SK-N-SH treated with all-trans-retinoic acid at 6 μM for 48 hours (cell line): ENCODE data around the gene NCBP3.

Source experiments
- ATAC-seq: fragments of 200-7000 bp; cut with Tn5 transposase; 3 replicates; pipeline ENCODE4 v1.9.1; 2020; ENCODE audit warnings: mild to moderate bottlenecking, moderate library complexity
- ARNTL ChIP-seq: fragments of 450-650 bp; formaldehyde crosslinking; IDR thresholded peaks from 2 replicates; pipeline ENCODE4 v1.5.0; 2020; ENCODE audit warnings: low read depth, mild to moderate bottlenecking, moderate library complexity, borderline replicate concordance
- BACH2 ChIP-seq: fragments of 250-450 bp; sonication (Bioruptor Pico); IDR thresholded peaks from 2 replicates; pipeline ENCODE4 v1.9.0; 2021; ENCODE audit warnings: mild to moderate bottlenecking, borderline replicate concordance
- ESRRG ChIP-seq: fragments of 250-450 bp; sonication (Bioruptor Pico); IDR thresholded peaks from 2 replicates; pipeline ENCODE4 v1.6.1; 2021; ENCODE audit warnings: mild to moderate bottlenecking
- GLIS3 ChIP-seq: fragments of 250-450 bp; sonication (Bioruptor Pico); IDR thresholded peaks from 2 replicates; pipeline ENCODE4 v1.5.0; 2020; ENCODE audit warnings: mild to moderate bottlenecking, moderate library complexity
- ISL1 ChIP-seq: fragments of 250-450 bp; sonication (Bioruptor Pico); IDR thresholded peaks from 2 replicates; pipeline ENCODE4 v2.1.2; 2022; ENCODE audit warnings: mild to moderate bottlenecking, moderate library complexity
- OSR1 ChIP-seq: fragments of 250-450 bp; sonication (Bioruptor Pico); IDR thresholded peaks from 2 replicates; pipeline ENCODE4 v1.8.0; 2022; ENCODE audit warnings: moderate library complexity, mild to moderate bottlenecking, inconsistent platforms
- RARB ChIP-seq: fragments of 250-450 bp; sonication (Bioruptor Pico); IDR thresholded peaks from 2 replicates; pipeline ENCODE4 v1.8.0; 2021; ENCODE audit warnings: mild to moderate bottlenecking, moderate library complexity
- SNAI2 ChIP-seq: fragments of 250-450 bp; sonication (Bioruptor Pico); IDR thresholded peaks from 2 replicates; pipeline ENCODE4 v1.5.0; 2020; ENCODE audit warnings: mild to moderate bottlenecking, moderate library complexity
- TCF4 ChIP-seq: fragments of 250-450 bp; sonication (Bioruptor Pico); IDR thresholded peaks from 2 replicates; pipeline ENCODE4 v1.8.0; 2021; ENCODE audit warnings: mild to moderate bottlenecking, moderate library complexity, borderline replicate concordance
- TOX ChIP-seq: fragments of 250-450 bp; sonication (Bioruptor Pico); IDR thresholded peaks from 2 replicates; pipeline ENCODE4 v1.8.0; 2021; ENCODE audit warnings: mild to moderate bottlenecking, moderate library complexity, borderline replicate concordance
- ZC3H10 ChIP-seq: fragments of 250-450 bp; sonication (Bioruptor Pico); IDR thresholded peaks from 2 replicates; pipeline ENCODE4 v1.5.1; 2021; ENCODE audit warnings: mild to moderate bottlenecking, moderate library complexity
- ZFP3 ChIP-seq: fragments of 250-450 bp; sonication (Bioruptor Pico); IDR thresholded peaks from 2 replicates; pipeline ENCODE4 v1.5.0; 2020; ENCODE audit warnings: mild to moderate bottlenecking, moderate library complexity
- ZFP30 ChIP-seq: fragments of 450-650 bp; formaldehyde crosslinking; IDR thresholded peaks from 2 replicates; pipeline ENCODE4 v1.5.0; 2022; ENCODE audit warnings: mild to moderate bottlenecking, moderate library complexity
- ZNF565 ChIP-seq: fragments of 450-650 bp; formaldehyde crosslinking; conservative IDR thresholded peaks from 2 replicates; pipeline ENCODE4 v1.5.0; 2020; ENCODE audit warnings: low read depth, mild to moderate bottlenecking, moderate library complexity
- ZNF70 ChIP-seq: fragments of 450-650 bp; formaldehyde crosslinking; IDR thresholded peaks from 2 replicates; pipeline ENCODE4 v1.5.0; 2020; ENCODE audit warnings: mild to moderate bottlenecking, moderate library complexity
- ZNF8 ChIP-seq: fragments of 450-650 bp; formaldehyde crosslinking; IDR thresholded peaks from 2 replicates; pipeline ENCODE4 v1.5.0; 2020; ENCODE audit warnings: mild to moderate bottlenecking, moderate library complexity
- TF ChIP-seq, protein P1 (sequence below): fragments of 250-450 bp; sonication (Bioruptor Pico); IDR thresholded peaks from 2 replicates; pipeline ENCODE4 v1.5.0; 2020; ENCODE audit warnings: mild to moderate bottlenecking, moderate library complexity
- TF ChIP-seq, protein P2 (sequence below): fragments of 250-450 bp; sonication (Bioruptor Pico); IDR thresholded peaks from 2 replicates; pipeline ENCODE4 v1.8.0; 2021; ENCODE audit warnings: low read depth, mild to moderate bottlenecking, moderate library complexity, borderline replicate concordance
- TF ChIP-seq, protein P3 (sequence below): fragments of 250-450 bp; sonication (Bioruptor Pico); IDR thresholded peaks from 2 replicates; pipeline ENCODE4 v1.8.0; 2020; ENCODE audit warnings: mild to moderate bottlenecking, moderate library complexity, borderline replicate concordance

The NCBP3 gene

DNA sequence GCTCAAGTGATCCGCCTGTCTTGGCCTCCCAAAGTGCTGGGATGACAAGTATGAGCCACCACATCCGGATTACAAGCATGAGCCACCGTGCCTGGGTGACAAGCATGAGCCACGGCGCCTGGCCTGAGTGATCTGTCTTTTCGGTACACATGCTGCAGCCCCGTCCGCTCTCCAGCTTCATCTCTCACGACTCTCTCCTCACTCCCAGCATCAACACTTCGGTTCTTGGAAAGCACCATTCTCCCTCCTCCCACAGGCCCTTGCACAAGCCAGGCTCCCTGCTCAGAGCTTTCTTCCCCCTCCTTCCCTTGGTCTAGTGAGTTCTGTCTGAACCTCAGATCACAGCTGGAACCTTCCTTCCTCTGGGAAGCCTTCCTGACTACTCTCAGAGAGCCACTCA is 6.5 kb upstream of the NCBP3 start:
- ATAC-seq, result no peak
- TF ChIP-seq ESRRG (CRISPR knock-in tag), result no peak
- no peak for TF ChIP-seq OSR1 (CRISPR knock-in tag)
- TF ChIP-seq, protein P1, sequence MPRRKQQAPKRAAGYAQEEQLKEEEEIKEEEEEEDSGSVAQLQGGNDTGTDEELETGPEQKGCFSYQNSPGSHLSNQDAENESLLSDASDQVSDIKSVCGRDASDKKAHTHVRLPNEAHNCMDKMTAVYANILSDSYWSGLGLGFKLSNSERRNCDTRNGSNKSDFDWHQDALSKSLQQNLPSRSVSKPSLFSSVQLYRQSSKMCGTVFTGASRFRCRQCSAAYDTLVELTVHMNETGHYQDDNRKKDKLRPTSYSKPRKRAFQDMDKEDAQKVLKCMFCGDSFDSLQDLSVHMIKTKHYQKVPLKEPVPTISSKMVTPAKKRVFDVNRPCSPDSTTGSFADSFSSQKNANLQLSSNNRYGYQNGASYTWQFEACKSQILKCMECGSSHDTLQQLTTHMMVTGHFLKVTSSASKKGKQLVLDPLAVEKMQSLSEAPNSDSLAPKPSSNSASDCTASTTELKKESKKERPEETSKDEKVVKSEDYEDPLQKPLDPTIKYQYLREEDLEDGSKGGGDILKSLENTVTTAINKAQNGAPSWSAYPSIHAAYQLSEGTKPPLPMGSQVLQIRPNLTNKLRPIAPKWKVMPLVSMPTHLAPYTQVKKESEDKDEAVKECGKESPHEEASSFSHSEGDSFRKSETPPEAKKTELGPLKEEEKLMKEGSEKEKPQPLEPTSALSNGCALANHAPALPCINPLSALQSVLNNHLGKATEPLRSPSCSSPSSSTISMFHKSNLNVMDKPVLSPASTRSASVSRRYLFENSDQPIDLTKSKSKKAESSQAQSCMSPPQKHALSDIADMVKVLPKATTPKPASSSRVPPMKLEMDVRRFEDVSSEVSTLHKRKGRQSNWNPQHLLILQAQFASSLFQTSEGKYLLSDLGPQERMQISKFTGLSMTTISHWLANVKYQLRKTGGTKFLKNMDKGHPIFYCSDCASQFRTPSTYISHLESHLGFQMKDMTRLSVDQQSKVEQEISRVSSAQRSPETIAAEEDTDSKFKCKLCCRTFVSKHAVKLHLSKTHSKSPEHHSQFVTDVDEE (CRISPR knock-in tag), result no peak
- TF ChIP-seq ZFP30 (CRISPR knock-in tag), result no peak
- TF ChIP-seq ZNF8 (CRISPR knock-in tag), result no peak
- no peak for TF ChIP-seq ISL1 (CRISPR knock-in tag)
- no peak for TF ChIP-seq GLIS3 (CRISPR knock-in tag)
- no peak for TF ChIP-seq RARB (CRISPR knock-in tag)
- TF ChIP-seq, protein P2, sequence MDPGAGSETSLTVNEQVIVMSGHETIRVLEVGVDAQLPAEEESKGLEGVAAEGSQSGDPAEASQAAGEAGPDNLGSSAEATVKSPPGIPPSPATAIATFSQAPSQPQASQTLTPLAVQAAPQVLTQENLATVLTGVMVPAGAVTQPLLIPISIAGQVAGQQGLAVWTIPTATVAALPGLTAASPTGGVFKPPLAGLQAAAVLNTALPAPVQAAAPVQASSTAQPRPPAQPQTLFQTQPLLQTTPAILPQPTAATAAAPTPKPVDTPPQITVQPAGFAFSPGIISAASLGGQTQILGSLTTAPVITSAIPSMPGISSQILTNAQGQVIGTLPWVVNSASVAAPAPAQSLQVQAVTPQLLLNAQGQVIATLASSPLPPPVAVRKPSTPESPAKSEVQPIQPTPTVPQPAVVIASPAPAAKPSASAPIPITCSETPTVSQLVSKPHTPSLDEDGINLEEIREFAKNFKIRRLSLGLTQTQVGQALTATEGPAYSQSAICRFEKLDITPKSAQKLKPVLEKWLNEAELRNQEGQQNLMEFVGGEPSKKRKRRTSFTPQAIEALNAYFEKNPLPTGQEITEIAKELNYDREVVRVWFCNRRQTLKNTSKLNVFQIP, result no peak

DNA sequence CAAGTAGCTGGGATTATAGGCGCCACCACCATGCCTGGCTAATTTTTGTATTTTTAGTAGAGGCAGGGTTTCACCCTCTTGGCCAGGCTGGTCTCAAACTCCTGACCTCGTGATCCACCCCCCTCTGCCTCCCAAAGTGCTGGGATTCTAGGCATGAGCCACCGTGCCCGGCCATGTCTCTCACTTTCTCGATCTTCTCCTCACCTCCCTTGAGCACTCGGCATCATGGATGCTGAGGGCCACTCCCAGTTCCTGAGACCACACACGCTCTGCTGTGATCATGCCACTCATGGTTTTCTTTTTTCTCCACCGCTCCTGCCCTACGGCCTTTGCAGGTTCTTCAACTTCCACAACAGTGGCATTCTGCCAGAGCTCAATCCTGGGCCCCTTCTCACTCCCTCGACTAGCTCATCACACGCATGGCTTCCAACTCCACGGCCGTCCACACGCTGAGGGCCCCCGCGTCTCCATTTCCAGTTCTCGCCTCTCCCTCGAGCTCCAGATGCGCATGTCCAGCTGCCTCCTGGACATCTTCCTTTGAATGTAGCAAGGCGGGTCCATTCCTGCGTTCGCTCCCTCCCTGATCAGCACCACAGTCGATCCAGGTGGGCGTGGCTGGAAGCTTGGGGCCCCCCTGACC is 5.5 kb upstream of the NCBP3 start:
- TF ChIP-seq, protein P3, sequence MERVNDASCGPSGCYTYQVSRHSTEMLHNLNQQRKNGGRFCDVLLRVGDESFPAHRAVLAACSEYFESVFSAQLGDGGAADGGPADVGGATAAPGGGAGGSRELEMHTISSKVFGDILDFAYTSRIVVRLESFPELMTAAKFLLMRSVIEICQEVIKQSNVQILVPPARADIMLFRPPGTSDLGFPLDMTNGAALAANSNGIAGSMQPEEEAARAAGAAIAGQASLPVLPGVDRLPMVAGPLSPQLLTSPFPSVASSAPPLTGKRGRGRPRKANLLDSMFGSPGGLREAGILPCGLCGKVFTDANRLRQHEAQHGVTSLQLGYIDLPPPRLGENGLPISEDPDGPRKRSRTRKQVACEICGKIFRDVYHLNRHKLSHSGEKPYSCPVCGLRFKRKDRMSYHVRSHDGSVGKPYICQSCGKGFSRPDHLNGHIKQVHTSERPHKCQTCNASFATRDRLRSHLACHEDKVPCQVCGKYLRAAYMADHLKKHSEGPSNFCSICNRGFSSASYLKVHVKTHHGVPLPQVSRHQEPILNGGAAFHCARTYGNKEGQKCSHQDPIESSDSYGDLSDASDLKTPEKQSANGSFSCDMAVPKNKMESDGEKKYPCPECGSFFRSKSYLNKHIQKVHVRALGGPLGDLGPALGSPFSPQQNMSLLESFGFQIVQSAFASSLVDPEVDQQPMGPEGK, result no peak
- TF ChIP-seq OSR1 (CRISPR knock-in tag), result no peak
- no peak for TF ChIP-seq ZC3H10
- TF ChIP-seq ZNF8 (CRISPR knock-in tag), result no peak
- no peak for TF ChIP-seq ZFP3
- TF ChIP-seq, protein P1 (CRISPR knock-in tag), result no peak
- no peak for TF ChIP-seq TCF4 (CRISPR knock-in tag)
- no peak for TF ChIP-seq ESRRG (CRISPR knock-in tag)
- no peak for TF ChIP-seq ZNF70 (CRISPR knock-in tag)
- no peak for TF ChIP-seq SNAI2 (CRISPR knock-in tag)
- TF ChIP-seq ARNTL (CRISPR knock-in tag), result no peak
- TF ChIP-seq ZNF565 (CRISPR knock-in tag), result no peak
- no peak for TF ChIP-seq TOX (CRISPR knock-in tag)
- TF ChIP-seq RARB (CRISPR knock-in tag), result no peak
- no peak for TF ChIP-seq BACH2 (CRISPR knock-in tag)
- TF ChIP-seq, protein P2, result no peak
- no peak for TF ChIP-seq ZFP30 (CRISPR knock-in tag)
- no peak for TF ChIP-seq ISL1 (CRISPR knock-in tag)
- ATAC-seq, result no peak
